DMS153 (cell line): ENCODE measurements around the gene GPLD1.
"Not testable (repeated sequence)": the region's sequence is repeated elsewhere in the genome, so short reads cannot be mapped to it uniquely, and the experiment has no call there.

Source experiments
- DNase-seq: peaks from one replicate; lab custom pipeline; 2025; lab: John Stamatoyannopoulos, UW

GPLD1 gene

GRCh38 chr6:24453921-24454320 lies 35.5 kb downstream of the GPLD1 start:
- DNase-seq: no peak

- no peak for DNase-seq
Observed at GRCh38 chr6:24451581-24452388, 37.6 kb downstream of the GPLD1 start.

GRCh38 chr6:24448828-24449525 lies 40.4 kb downstream of the GPLD1 start:
- DNase-seq: no peak

- DNase-seq: no peak
Observed at GRCh38 chr6:24448396-24448795, 41.0 kb downstream of the GPLD1 start.

- DNase-seq: no peak
Observed at GRCh38 chr6:24446670-24447069, 42.7 kb downstream of the GPLD1 start.

DNA sequence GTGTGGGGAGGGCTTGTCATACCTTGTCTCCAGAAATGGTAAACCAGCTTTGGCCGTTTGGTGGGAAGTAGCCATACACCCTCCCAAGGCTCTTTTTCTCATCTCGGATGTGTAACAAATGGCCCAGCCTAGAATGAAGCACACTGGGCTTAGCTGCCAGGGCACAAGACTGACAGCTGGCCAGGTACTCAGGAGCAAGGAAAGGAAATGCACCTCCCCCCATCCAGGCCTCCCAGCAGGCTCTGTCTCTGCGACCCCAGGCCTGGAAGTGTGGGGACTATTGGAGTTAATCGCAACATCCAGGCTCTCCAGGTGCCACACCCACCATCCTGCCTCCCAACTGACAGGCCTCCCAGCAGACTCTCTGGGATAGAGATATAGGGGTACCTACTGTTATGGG lies 43.7 kb downstream of the GPLD1 start:
- DNase-seq: no peak

DNA sequence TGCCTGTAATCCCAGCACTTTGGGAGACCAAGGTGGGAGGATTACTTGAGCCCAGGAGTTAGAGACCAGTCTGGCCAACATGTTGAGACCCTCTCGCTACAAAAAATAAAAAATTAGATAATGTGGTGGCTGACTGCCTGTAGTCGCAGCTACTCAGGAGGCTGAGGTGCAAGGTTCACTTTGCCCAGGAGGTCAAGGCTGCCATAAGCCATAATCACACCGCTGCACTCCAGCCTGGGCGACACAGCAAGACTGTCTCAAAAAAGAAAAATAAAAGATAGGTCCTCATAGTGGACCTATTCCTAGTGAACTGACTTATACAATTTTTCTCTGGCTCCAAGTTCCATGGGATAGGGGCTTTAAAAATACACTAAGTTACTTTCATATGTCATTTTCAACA lies 44.8 kb downstream of the GPLD1 start:
- no peak for DNase-seq

- no peak for DNase-seq
Observed at GRCh38 chr6:24441599-24441904, 47.8 kb downstream of the GPLD1 start.

- no peak for DNase-seq
Observed at GRCh38 chr6:24440897-24441598, 48.3 kb downstream of the GPLD1 start.

DNA sequence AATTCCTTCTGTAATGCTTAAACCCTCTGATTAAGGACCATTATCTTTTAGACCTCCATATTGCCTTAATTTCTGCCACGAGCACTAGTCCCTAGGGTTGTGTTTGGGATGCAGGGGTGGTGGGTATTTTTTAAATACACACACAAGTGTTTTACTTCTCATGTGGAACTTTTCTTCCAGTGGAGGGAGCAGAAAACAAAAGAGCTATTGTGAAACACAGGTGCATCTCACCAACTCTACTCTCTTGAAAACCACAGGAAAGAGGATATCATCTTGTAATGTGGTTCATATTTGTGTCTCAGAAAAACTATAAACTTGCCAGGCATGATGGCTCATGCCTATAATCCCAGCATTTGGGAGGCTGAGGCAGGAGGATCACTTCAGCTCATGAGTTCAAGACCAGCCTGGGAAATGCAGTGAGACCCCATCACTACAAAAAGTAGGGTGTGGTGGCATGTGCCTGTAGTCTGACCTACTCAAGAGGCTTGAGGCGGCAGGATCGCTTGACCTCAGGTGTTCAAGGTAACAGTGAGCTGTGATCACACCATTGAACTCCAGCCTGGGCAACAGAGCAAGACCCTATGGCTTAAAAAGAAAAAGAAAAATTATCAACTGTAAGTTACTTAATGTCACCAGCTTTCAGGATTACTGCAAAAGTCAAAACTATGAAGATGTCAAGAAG lies 49.4 kb downstream of the GPLD1 start:
- no peak for DNase-seq

DNA sequence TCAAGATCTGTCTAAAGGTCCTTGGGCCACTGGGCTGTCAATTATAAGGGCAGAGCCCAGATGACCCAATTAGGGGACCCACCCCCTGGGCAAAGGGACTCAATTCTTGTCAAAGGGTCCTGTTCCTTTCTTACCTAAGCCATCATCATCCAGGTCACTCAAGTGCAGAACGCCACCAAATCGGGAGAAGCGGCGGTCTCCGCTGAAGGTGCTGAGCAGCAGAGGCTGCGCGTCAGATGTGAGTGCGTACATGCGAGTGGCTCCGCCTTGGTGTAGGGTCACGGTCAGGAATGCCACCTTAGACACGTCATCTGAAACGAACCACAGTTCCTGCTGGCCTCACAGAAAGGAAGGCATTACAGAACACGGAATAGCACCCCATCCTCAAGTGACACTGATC lies 52.4 kb downstream of the GPLD1 start:
- no peak for DNase-seq

DNA sequence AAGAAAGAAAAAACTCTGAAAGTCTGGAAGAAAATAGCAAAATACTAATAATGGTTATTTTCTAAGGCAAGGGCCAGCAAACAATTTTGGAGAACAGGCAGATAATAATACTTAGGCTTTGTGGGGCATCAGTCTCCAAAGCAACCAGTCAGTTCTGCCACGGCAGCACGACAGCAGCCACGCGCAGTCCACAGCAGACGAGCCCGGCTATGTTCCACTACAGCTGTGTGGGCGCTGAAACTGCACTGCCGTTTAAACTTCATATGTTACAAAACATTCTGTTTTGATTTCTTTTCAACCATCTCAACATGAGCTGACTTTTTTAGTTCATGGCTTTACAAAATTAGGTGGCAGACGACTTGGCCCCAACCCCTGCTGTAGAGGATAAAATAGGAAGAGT lies 56.8 kb downstream of the GPLD1 start:
- no peak for DNase-seq

DNA sequence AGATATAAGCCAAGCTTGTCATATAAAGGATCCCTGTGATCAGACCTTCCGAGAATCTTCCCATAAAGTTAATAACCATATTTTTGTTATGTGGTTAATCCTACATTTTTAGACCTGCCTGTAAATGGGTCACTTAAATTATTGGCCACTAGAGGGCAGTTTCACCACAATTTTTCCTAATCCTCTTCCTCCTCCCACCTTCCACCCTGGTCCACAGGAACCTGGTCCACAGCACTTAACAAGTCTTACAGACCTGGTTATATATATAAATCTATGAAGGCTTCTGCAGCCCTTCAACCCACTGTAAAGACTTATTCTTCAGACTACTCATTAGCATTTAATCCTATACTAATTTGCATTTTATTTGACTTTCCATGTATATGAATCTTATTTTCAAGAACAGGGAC lies 58.3 kb downstream of the GPLD1 start:
- DNase-seq: no peak

DNA sequence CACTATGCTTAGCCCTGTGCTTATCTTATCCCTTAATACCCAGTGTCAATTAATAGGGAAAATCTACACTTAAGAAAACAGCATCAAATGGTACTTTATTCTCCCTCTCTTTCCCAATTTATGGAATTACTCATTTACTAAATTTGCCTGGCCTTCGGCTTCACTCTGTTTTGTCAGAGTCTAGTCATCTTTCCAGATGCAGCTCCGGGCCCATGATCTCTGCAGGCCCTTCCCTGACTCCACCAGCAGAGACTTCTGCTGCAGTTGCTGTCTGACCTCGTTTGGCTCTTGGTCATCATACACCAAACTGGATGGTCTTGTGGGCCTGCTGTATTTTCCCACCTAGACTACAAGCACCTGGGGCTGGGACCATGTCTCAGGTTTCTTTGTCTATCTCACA lies 59.3 kb downstream of the GPLD1 start:
- DNase-seq: no peak

DNA sequence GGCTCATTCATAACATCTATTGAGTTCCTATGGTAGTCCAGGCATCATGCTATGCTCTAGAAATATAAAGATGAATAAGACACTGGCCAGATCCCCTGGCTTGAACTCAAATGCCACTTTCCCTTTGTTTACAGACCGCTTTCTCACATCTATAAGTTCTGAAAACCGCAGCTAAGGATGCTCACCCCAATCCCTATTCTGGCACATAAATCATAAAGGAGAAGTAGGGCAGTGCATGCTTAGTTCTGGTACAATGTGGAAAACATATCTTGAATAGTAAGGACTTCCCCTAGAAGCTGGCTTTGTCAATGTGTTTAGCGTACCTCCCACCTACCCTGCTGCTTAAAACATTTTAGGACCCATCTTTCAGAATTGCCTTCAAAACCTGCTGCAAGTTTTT lies 60.2 kb downstream of the GPLD1 start:
- no peak for DNase-seq

- DNase-seq: no peak
Observed at GRCh38 chr6:24428615-24429014, 60.8 kb downstream of the GPLD1 start.

GRCh38 chr6:24426729-24427446 lies 62.5 kb downstream of the GPLD1 start:
- DNase-seq: peak; percentile 2

DNA sequence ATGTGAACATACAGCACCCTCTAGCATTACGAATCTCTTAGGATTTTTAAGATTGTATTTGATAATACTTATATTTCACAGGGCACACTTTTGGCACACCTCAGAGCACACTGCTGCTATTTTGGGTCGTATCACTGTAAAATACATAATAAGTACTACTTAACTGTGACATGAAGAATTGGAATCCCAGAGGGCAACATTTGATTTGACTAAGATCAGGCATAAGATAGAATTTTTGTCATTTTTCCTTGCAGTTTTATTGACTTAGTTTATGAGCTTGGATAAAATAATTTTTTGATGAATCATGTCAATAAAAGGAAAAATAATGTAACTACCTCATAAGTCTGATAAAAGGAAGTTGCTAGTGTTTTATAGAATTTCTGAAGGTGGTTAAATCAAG lies 64.3 kb downstream of the GPLD1 start:
- DNase-seq: no peak

GRCh38 chr6:24419526-24419925 lies 69.9 kb downstream of the GPLD1 start:
- no peak for DNase-seq

GRCh38 chr6:24415753-24416152 lies 73.6 kb downstream of the GPLD1 start:
- DNase-seq: no peak

- DNase-seq: not testable (repeated sequence)
Observed at GRCh38 chr6:24414531-24414930, 74.8 kb downstream of the GPLD1 start.

DNA sequence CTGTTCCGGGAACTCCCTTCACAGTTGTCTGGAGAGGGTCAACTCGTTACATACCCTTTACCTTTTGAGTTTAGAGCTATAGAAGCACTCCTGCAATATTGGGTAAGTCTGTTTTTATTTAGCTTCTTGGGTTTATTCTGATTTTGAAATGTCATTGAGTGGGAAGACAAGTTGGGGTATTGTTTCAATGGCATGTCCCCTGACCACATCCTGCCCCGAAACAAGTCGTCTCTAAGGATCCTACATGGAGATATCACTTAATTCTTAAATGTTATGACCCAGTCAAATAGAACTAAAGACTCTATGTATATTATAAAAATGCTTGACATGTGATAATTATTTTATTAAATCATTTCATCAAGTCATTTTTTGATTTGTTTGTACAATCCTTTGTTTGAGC lies 77.1 kb downstream of the GPLD1 start:
- DNase-seq: no peak
